ENCODE results near the gene CLIP2.
"Not testable (repeated sequence)": the region's sequence is repeated elsewhere in the genome, so short reads cannot be mapped to it uniquely, and the experiment has no call there.

The CLIP2 gene

GRCh38 chr7:74252893-74253292 is 36.3 kb upstream of the CLIP2 start:
- Mint-ChIP-seq H3K9me3 (no peaks in the 10 kb centered on the region), H3K27me3 (ENCODE audit: low read depth) (no peaks in the 10 kb centered on the region), H3K4me1 (peaks cover 19% of the 10 kb centered on the region), H3K4me3 (peak overlapping the region; percentile 82 to 98 (median 97)), H3K36me3 (ENCODE audit: low read depth) (peaks cover 34% of the 10 kb centered on the region), H3K27ac (peak overlapping the region in 1 of 3 experiments; percentile 90)
- TF ChIP-seq, protein P1, sequence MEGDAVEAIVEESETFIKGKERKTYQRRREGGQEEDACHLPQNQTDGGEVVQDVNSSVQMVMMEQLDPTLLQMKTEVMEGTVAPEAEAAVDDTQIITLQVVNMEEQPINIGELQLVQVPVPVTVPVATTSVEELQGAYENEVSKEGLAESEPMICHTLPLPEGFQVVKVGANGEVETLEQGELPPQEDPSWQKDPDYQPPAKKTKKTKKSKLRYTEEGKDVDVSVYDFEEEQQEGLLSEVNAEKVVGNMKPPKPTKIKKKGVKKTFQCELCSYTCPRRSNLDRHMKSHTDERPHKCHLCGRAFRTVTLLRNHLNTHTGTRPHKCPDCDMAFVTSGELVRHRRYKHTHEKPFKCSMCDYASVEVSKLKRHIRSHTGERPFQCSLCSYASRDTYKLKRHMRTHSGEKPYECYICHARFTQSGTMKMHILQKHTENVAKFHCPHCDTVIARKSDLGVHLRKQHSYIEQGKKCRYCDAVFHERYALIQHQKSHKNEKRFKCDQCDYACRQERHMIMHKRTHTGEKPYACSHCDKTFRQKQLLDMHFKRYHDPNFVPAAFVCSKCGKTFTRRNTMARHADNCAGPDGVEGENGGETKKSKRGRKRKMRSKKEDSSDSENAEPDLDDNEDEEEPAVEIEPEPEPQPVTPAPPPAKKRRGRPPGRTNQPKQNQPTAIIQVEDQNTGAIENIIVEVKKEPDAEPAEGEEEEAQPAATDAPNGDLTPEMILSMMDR (IDR thresholded peaks at IDR 0.05; ENCODE audit: unreplicated experiment in 3 of 3), result no peak

GRCh38 chr7:74253331-74253730 is 35.9 kb upstream of the CLIP2 start:
- Mint-ChIP-seq H3K27ac (peak overlapping the region; percentile 90 to 98 (median 96)), H3K4me1 (peaks cover 19% of the 10 kb centered on the region), H3K27me3 (ENCODE audit: low read depth) (no peaks in the 10 kb centered on the region), H3K36me3 (ENCODE audit: low read depth) (peaks cover 30% of the 10 kb centered on the region), H3K9me3 (no peaks in the 10 kb centered on the region), H3K4me3 (peak overlapping the region; percentile 97 to 98 (median 97))
- TF ChIP-seq, protein P1 (IDR thresholded peaks at IDR 0.05; ENCODE audit: unreplicated experiment in 3 of 3), result no peak

- H3K9me3 Mint-ChIP-seq, result no peaks in the 10 kb centered on the region
- H3K27ac Mint-ChIP-seq, result peak overlapping the region; percentile 90 to 98 (median 96)
- peak overlapping the region; percentile 97 to 98 (median 97) for H3K4me3 Mint-ChIP-seq
These were observed 35.4 kb upstream of the CLIP2 start for GRCh38 chr7:74253835-74254128.

DNA sequence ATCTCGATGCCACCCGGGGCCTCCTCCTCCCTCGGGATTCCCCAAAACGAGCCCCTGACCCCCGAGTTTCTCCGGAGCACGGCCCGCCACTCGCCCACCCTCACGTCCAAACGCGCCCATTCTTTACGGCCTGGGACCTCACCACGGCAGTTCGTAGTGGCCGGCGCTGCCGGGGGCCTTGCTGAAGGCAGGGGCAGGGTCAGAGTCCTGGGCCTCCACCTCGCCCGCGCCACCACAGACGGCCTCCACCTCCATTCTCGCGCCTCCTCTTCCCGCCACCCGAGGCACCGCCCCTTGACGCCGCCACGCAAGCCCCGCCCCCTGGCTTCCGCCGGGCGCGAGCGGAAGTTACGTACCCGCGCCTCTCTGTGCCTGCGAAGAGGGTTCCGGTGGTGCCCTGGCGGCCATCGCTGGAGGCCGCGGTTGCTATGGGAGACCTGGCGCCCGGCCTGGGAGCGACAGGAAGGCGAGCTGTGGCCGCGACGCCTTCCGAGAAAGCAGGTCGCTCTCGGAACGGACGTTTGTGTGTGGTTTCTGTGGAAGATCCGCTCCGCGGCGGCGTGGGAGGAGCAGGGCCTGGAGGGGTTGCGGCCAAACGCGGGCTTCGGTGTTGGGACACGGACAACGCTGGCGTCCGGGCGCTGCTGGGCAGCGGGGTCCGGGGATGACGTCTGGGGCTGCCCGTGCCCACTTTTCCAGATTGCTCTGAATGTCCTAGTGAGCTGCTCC is 34.9 kb upstream of the CLIP2 start, which contains the start of gene RFC2:
Gene RFC2 (minus strand): TSS at position 271 of the 729 bp plus-strand sequence. CDS start 16 bp downstream, at position 255.
- no peaks in the 10 kb centered on the region for H3K9me3 Mint-ChIP-seq
- H3K27me3 Mint-ChIP-seq (ENCODE audit: low read depth), result no peaks in the 10 kb centered on the region
- H3K27ac Mint-ChIP-seq, result peak within 1 kb of the TSS; percentile 90 to 98 (median 96)
- peak within 1 kb of the TSS; percentile 97 to 98 (median 97) for H3K4me3 Mint-ChIP-seq
- peaks cover 23% of the 10 kb centered on the region for H3K36me3 Mint-ChIP-seq (ENCODE audit: low read depth)
- TF ChIP-seq, protein P1 (IDR thresholded peaks at IDR 0.05; ENCODE audit: unreplicated experiment in 3 of 3), result peak in 2 of 3 experiments; percentile 24 to 35
- H3K4me1 Mint-ChIP-seq, result peaks cover 19% of the 10 kb centered on the region

More at GRCh38 chr7:74253835-74254128, 35.4 kb upstream of the CLIP2 start:
- Mint-ChIP-seq H3K36me3 (ENCODE audit: low read depth) (peaks cover 27% of the 10 kb centered on the region), H3K27me3 (ENCODE audit: low read depth) (no peaks in the 10 kb centered on the region), H3K4me1 (peaks cover 19% of the 10 kb centered on the region)
- TF ChIP-seq, protein P1 (IDR thresholded peaks at IDR 0.05; ENCODE audit: unreplicated experiment in 3 of 3), result no peak

GRCh38 chr7:74254858-74255379 is 34.3 kb upstream of the CLIP2 start:
- peak overlapping the region; percentile 97 to 98 (median 97) for H3K4me3 Mint-ChIP-seq
- peak overlapping the region; percentile 90 to 98 (median 96) for H3K27ac Mint-ChIP-seq
- H3K36me3 Mint-ChIP-seq (ENCODE audit: low read depth), result peaks cover 17% of the 10 kb centered on the region
- H3K27me3 Mint-ChIP-seq (ENCODE audit: low read depth), result no peaks in the 10 kb centered on the region
- no peaks in the 10 kb centered on the region for H3K9me3 Mint-ChIP-seq
- TF ChIP-seq, protein P1 (IDR thresholded peaks at IDR 0.05; ENCODE audit: unreplicated experiment in 3 of 3), result no peak
- H3K4me1 Mint-ChIP-seq, result peaks cover 19% of the 10 kb centered on the region

GRCh38 chr7:74255461-74255860 is 33.7 kb upstream of the CLIP2 start:
- H3K27ac Mint-ChIP-seq, result peak overlapping the region in 1 of 3 experiments; percentile 32
- H3K36me3 Mint-ChIP-seq (ENCODE audit: low read depth), result peaks cover 13% of the 10 kb centered on the region
- not testable (repeated sequence) for H3K9me3 Mint-ChIP-seq; H3K27me3 Mint-ChIP-seq (ENCODE audit: low read depth)
- H3K4me1 Mint-ChIP-seq, result peaks cover 19% of the 10 kb centered on the region
- peak overlapping the region; percentile 82 to 98 (median 97) for H3K4me3 Mint-ChIP-seq

Measured in nephron (organoid).